HepG2 (cell line): Measurements from ENCODE around the gene ELMO2. TPM values are rescaled to one million over a fixed set of nuclear protein-coding genes. Genes with fewer than 3 reads are reported as not detected.
A peak's percentile ranks its signal among the peaks of the same experiment; 100 is the strongest.

Experiments
- FOXP1 ChIP-seq, 2 experiments: fragments of 450-650 bp in 1 of 2; IDR thresholded peaks; 2 replicates each; pipeline ENCODE4 v1.6.1; 2017 to 2018; ENCODE audit warnings: antibody characterized with exemption in 1 of 2
- HOXA3 ChIP-seq: sonication (generic); formaldehyde crosslinking; IDR thresholded peaks from 2 replicates; pipeline ENCODE4 v1.5.0; 2020; ENCODE audit warnings: missing genetic modification reagents
- MXI1 ChIP-seq: IDR thresholded peaks from 3 replicates; pipeline ENCODE4 v1.6.1; 2012; ENCODE audit warnings: low read depth, low read length, inconsistent platforms, borderline replicate concordance
- NFRKB ChIP-seq: fragments of 450-650 bp; IDR thresholded peaks from 2 replicates; pipeline ENCODE4 v1.6.1; 2017
- PITX1 ChIP-seq: sonication (generic); formaldehyde crosslinking; IDR thresholded peaks from 2 replicates; pipeline ENCODE4 v1.5.1; 2020; ENCODE audit warnings: mild to moderate bottlenecking, missing genetic modification reagents
- RCOR2 ChIP-seq: IDR thresholded peaks from 2 replicates; pipeline ENCODE4 v1.6.1; 2016; ENCODE audit warnings: missing biosample characterization, missing genetic modification reagents
- TBX2 ChIP-seq: sonication (generic); formaldehyde crosslinking; IDR thresholded peaks from 2 replicates; pipeline ENCODE4 v1.5.0; 2020; ENCODE audit warnings: missing genetic modification reagents, mild to moderate bottlenecking, borderline replicate concordance
- TCF7 ChIP-seq: sonication (generic); IDR thresholded peaks from 2 replicates; pipeline ENCODE4 v1.6.1; 2016; ENCODE audit warnings: antibody characterized with exemption, low read depth
- TEAD2 ChIP-seq: sonication (generic); formaldehyde crosslinking; IDR thresholded peaks from 2 replicates; pipeline ENCODE4 v1.9.0; 2021; ENCODE audit warnings: missing genetic modification reagents
- YEATS4 ChIP-seq: sonication (generic); formaldehyde crosslinking; IDR thresholded peaks from 2 replicates; pipeline ENCODE4 v1.4.0; 2020; ENCODE audit warnings: missing genetic modification reagents, borderline replicate concordance
- ZKSCAN5 ChIP-seq: sonication (generic); formaldehyde crosslinking; IDR thresholded peaks from 2 replicates; pipeline ENCODE4 v1.5.1; 2020; ENCODE audit warnings: mild to moderate bottlenecking, missing genetic modification reagents
- ZNF17 ChIP-seq: sonication (generic); formaldehyde crosslinking; IDR thresholded peaks from 2 replicates; pipeline ENCODE4 v1.5.0; 2020; ENCODE audit warnings: mild to moderate bottlenecking, missing genetic modification reagents
- ZNF232 ChIP-seq: sonication (generic); formaldehyde crosslinking; IDR thresholded peaks from 2 replicates; pipeline ENCODE4 v1.4.0; 2020; ENCODE audit warnings: missing genetic modification reagents, borderline replicate concordance
- ZNF33A ChIP-seq: sonication (generic); formaldehyde crosslinking; IDR thresholded peaks from 2 replicates; pipeline ENCODE4 v1.5.1; 2020; ENCODE audit warnings: missing genetic modification reagents, mild to moderate bottlenecking, moderate library complexity, borderline replicate concordance
- ZNF563 ChIP-seq: sonication (generic); formaldehyde crosslinking; IDR thresholded peaks from 2 replicates; pipeline ENCODE4 v1.8.0; 2022; ENCODE audit warnings: mild to moderate bottlenecking, moderate library complexity, missing genetic modification reagents
- ZNF747 ChIP-seq: sonication (generic); formaldehyde crosslinking; IDR thresholded peaks from 2 replicates; pipeline ENCODE4 v1.8.1; 2023; ENCODE audit warnings: missing genetic modification reagents, mild to moderate bottlenecking, borderline replicate concordance
- ZNF75D ChIP-seq: sonication (generic); formaldehyde crosslinking; IDR thresholded peaks from 2 replicates; pipeline ENCODE4 v1.8.1; 2023; ENCODE audit warnings: missing genetic modification reagents, mild to moderate bottlenecking, borderline replicate concordance
- ZNF773 ChIP-seq: sonication (generic); formaldehyde crosslinking; IDR thresholded peaks from 2 replicates; pipeline ENCODE4 v1.4.0; 2020; ENCODE audit warnings: missing genetic modification reagents, borderline replicate concordance
- polyA plus RNA-seq, 8 experiments: library from polyadenylated mRNA; depleted of rRNA in 3 of 8; stranded (reverse) in 7 of 8; unstranded in 1 of 8; fragments of >200 nt; fragmentation: Illumina TruSeq in 4 of 8; extraction: Trizol in 4 of 8; gene quantifications; 2 replicates each; pipeline versions ENCODE4 v1.2.1 to v1.2.3, GENCODE V29; 2011 to 2016; ENCODE audit warnings: low read depth in 4 of 8, missing spikeins in 1 of 8, mixed read lengths in 1 of 8; ENCODE audit not compliant: insufficient read depth in 1 of 8
- total RNA-seq, 5 experiments: library from RNA; depleted of rRNA; stranded (reverse); fragments of >200 nt; fragmentation: Illumina TruSeq; extraction: Trizol; gene quantifications; 2 replicates each; pipeline ENCODE4 v1.2.3, GENCODE V29; 2016; ENCODE audit warnings: low read depth in 1 of 5
- TF ChIP-seq, protein P1 (sequence below): sonication (generic); formaldehyde crosslinking; IDR thresholded peaks from 2 replicates; pipeline ENCODE4 v1.5.0; 2020; ENCODE audit warnings: mild to moderate bottlenecking, missing genetic modification reagents, moderate library complexity
- TF ChIP-seq, protein P2 (sequence below): sonication (generic); formaldehyde crosslinking; IDR thresholded peaks from 2 replicates; pipeline ENCODE4 v1.5.0; 2020; ENCODE audit warnings: mild to moderate bottlenecking, missing genetic modification reagents
- TF ChIP-seq, protein P3 (sequence below): sonication (generic); formaldehyde crosslinking; IDR thresholded peaks from 2 replicates; pipeline ENCODE4 v1.4.0; 2020; ENCODE audit warnings: missing genetic modification reagents

ELMO2 gene
- total and polyA plus RNA-seq, 2 of the 13 experiments (the other 11 are each of a cell fraction or from before 2014, with no cell fraction given), result 30.6 to 35.7 TPM

DNA sequence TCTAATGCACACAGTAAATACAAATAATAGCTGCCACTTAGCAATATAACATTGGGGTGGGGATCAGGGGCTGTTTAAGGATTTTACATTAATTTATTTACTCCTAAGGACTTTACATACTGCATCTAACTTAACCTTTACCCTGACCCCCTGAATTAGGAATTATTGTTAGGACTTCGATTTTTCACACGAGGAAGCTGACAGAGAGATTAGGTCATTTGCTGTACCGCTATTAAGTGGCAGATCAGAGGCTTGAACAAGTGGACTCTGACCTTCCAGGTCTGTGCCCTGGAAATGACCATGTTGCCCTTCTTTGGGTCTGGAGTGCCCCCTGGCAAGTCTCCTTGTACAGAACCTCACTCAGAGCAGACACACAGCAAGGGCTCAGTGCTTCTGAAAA is 5.2 kb upstream of the ELMO2 start (continued):
- TF ChIP-seq, protein P1, sequence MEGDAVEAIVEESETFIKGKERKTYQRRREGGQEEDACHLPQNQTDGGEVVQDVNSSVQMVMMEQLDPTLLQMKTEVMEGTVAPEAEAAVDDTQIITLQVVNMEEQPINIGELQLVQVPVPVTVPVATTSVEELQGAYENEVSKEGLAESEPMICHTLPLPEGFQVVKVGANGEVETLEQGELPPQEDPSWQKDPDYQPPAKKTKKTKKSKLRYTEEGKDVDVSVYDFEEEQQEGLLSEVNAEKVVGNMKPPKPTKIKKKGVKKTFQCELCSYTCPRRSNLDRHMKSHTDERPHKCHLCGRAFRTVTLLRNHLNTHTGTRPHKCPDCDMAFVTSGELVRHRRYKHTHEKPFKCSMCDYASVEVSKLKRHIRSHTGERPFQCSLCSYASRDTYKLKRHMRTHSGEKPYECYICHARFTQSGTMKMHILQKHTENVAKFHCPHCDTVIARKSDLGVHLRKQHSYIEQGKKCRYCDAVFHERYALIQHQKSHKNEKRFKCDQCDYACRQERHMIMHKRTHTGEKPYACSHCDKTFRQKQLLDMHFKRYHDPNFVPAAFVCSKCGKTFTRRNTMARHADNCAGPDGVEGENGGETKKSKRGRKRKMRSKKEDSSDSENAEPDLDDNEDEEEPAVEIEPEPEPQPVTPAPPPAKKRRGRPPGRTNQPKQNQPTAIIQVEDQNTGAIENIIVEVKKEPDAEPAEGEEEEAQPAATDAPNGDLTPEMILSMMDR (CRISPR knock-in tag), result peak; percentile 25; the same call in 1 of the 2 replicates
- TF ChIP-seq HOXA3 (CRISPR knock-in tag) (no peak), TEAD2 (CRISPR knock-in tag) (0 out of 2 replicates have a peak, but pooled peaks have one; percentile 20), NFRKB (no peak), MXI1 (no peak; the same call in 2 of the 3 replicates), PITX1 (CRISPR knock-in tag) (peak; percentile 82), FOXP1 (IDR thresholded peaks at IDR 0.05) (no peak), FOXP1 (CRISPR knock-in tag; IDR thresholded peaks at IDR 0.05) (0 out of 2 replicates have a peak, but pooled peaks have one; percentile 15), ZNF232 (no peak), RCOR2 (CRISPR knock-in tag) (no peak), ZNF33A (CRISPR knock-in tag) (no peak), ZNF773 (CRISPR knock-in tag) (no peak), ZNF17 (CRISPR knock-in tag) (no peak), ZNF75D (CRISPR knock-in tag) (no peak), ZNF747 (no peak), ZNF563 (CRISPR knock-in tag) (no peak), TBX2 (CRISPR knock-in tag) (0 out of 2 replicates have a peak, but pooled peaks have one; percentile 47), ZKSCAN5 (CRISPR knock-in tag) (no peak), YEATS4 (CRISPR knock-in tag) (no peak), TCF7 (peak; percentile 50; the same call in 1 of the 2 replicates)
- TF ChIP-seq, protein P2, sequence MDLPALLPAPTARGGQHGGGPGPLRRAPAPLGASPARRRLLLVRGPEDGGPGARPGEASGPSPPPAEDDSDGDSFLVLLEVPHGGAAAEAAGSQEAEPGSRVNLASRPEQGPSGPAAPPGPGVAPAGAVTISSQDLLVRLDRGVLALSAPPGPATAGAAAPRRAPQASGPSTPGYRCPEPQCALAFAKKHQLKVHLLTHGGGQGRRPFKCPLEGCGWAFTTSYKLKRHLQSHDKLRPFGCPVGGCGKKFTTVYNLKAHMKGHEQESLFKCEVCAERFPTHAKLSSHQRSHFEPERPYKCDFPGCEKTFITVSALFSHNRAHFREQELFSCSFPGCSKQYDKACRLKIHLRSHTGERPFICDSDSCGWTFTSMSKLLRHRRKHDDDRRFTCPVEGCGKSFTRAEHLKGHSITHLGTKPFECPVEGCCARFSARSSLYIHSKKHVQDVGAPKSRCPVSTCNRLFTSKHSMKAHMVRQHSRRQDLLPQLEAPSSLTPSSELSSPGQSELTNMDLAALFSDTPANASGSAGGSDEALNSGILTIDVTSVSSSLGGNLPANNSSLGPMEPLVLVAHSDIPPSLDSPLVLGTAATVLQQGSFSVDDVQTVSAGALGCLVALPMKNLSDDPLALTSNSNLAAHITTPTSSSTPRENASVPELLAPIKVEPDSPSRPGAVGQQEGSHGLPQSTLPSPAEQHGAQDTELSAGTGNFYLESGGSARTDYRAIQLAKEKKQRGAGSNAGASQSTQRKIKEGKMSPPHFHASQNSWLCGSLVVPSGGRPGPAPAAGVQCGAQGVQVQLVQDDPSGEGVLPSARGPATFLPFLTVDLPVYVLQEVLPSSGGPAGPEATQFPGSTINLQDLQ, result no peak
- TF ChIP-seq, protein P3, sequence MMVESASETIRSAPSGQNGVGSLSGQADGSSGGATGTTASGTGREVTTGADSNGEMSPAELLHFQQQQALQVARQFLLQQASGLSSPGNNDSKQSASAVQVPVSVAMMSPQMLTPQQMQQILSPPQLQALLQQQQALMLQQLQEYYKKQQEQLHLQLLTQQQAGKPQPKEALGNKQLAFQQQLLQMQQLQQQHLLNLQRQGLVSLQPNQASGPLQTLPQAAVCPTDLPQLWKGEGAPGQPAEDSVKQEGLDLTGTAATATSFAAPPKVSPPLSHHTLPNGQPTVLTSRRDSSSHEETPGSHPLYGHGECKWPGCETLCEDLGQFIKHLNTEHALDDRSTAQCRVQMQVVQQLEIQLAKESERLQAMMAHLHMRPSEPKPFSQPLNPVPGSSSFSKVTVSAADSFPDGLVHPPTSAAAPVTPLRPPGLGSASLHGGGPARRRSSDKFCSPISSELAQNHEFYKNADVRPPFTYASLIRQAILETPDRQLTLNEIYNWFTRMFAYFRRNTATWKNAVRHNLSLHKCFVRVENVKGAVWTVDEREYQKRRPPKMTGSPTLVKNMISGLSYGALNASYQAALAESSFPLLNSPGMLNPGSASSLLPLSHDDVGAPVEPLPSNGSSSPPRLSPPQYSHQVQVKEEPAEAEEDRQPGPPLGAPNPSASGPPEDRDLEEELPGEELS (CRISPR knock-in tag), result no peak
